IMR-90 (cell line): ENCODE measurements around the gene HMBS. TPM values are rescaled to one million over a fixed set of nuclear protein-coding genes. Genes with fewer than 3 reads are reported as not detected.
A peak's percentile ranks its signal among the peaks of the same experiment; 100 is the strongest.

Experiments used
- ATAC-seq: fragments of 200-7000 bp; cut with Tn5 transposase; 2 replicates; pipeline ENCODE4 v1.9.1; 2020; ENCODE audit warnings: low read depth, mild to moderate bottlenecking, moderate library complexity
- BruUV-seq: library from RNA; stranded (reverse); fragments of 400-500 nt; replicated peaks from 2 replicates; lab custom pipeline; 2021; lab: Mats Ljungman, UMichigan
- CTCF ChIA-PET: fragments of 300-600 bp; formaldehyde crosslinking; extraction: SDS; loops from one replicate; lab custom pipeline; 2021; ENCODE audit warnings: antibody characterized with exemption; lab: Yijun Ruan, JAX
- POLR2A ChIA-PET: fragments of 300-600 bp; sonication (Branson Sonifier 250); formaldehyde crosslinking; loops from one replicate; lab custom pipeline; 2022; ENCODE audit warnings: antibody characterized with exemption; ENCODE audit not compliant: unreplicated experiment; lab: Charles Lee
- DNase-seq: peaks from one replicate; pipeline ENCODE4 v3.0.0; 2013
- H2AFZ ChIP-seq: replicated peaks from 2 replicates; pipeline ENCODE3; 2013; ENCODE audit warnings: low read length, mild to moderate bottlenecking; ENCODE audit not compliant: poor library complexity
- H2AK5ac ChIP-seq: 2 replicates; pipeline ENCODE4 v1.6.1; 2013; ENCODE audit warnings: low read depth, low read length, inconsistent platforms
- H2AK9ac ChIP-seq: replicated peaks from 2 replicates; pipeline ENCODE3; 2013; ENCODE audit warnings: mild to moderate bottlenecking, low read depth, low read length, moderate library complexity; ENCODE audit not compliant: poor library complexity
- H2BK120ac ChIP-seq: 2 replicates; pipeline ENCODE4 v1.6.1; 2013; ENCODE audit warnings: low read depth, low read length, inconsistent platforms
- H2BK15ac ChIP-seq: 3 replicates; pipeline ENCODE4 v1.6.1; 2013; ENCODE audit warnings: low read depth, low read length, inconsistent platforms
- H2BK20ac ChIP-seq: 2 replicates; pipeline ENCODE4 v1.6.1; 2013; ENCODE audit warnings: low read depth, mild to moderate bottlenecking, inconsistent platforms, low read length, moderate library complexity
- H2BK5ac ChIP-seq: 2 replicates; pipeline ENCODE4 v1.6.1; 2013; ENCODE audit warnings: mild to moderate bottlenecking, low read depth, low read length, inconsistent platforms; ENCODE audit not compliant: poor library complexity, severe bottlenecking
- H3K14ac ChIP-seq: replicated peaks from 2 replicates; pipeline ENCODE4 v1.6.1; 2013; ENCODE audit warnings: low read depth, low read length, inconsistent platforms
- H3K18ac ChIP-seq: 2 replicates; pipeline ENCODE4 v1.6.1; 2013; ENCODE audit warnings: low read depth, low read length, control low read depth
- H3K23ac ChIP-seq: 2 replicates; pipeline ENCODE4 v1.6.1; 2013; ENCODE audit warnings: low read depth, low read length, inconsistent platforms
- H3K27ac ChIP-seq: 2 replicates; pipeline ENCODE4 v1.5.1; 2013; ENCODE audit warnings: mild to moderate bottlenecking, control low read depth, low read length; ENCODE audit not compliant: insufficient read depth
- H3K27me3 ChIP-seq: 2 replicates; pipeline ENCODE4 v1.6.1; 2013; ENCODE audit warnings: low read length; ENCODE audit not compliant: control insufficient read depth, insufficient read depth
- H3K36me3 ChIP-seq: 2 replicates; pipeline ENCODE4 v1.6.1; 2013; ENCODE audit warnings: low read length, mixed read lengths; ENCODE audit not compliant: control insufficient read depth, insufficient read depth
- H3K4ac ChIP-seq: 2 replicates; pipeline ENCODE4 v1.6.1; 2013; ENCODE audit warnings: low read depth, low read length, inconsistent platforms
- H3K4me1 ChIP-seq: 2 replicates; pipeline ENCODE4 v1.6.1; 2013; ENCODE audit warnings: low read length, mixed read lengths; ENCODE audit not compliant: control insufficient read depth, insufficient read depth
- H3K4me2 ChIP-seq: 2 replicates; pipeline ENCODE4 v1.6.1; 2013; ENCODE audit warnings: low read depth, mild to moderate bottlenecking, control low read depth, low read length, moderate library complexity
- H3K4me3 ChIP-seq: 2 replicates; pipeline ENCODE4 v1.5.1; 2013; ENCODE audit warnings: low read depth, mild to moderate bottlenecking, control low read depth, low read length, moderate library complexity; ENCODE audit not compliant: insufficient read depth
- H3K56ac ChIP-seq: 2 replicates; pipeline ENCODE4 v1.6.1; 2013; ENCODE audit warnings: low read length, inconsistent platforms; ENCODE audit not compliant: insufficient read depth; ENCODE audit errors: extremely low read depth
- H3K79me1 ChIP-seq, 2 experiments: 2 replicates each; pipeline ENCODE4 v1.6.1; 2013; ENCODE audit warnings: low read length in 2 of 2, inconsistent platforms in 1 of 2, low read depth in 1 of 2
- H3K9ac ChIP-seq: 2 replicates; pipeline ENCODE4 v1.6.1; 2013; ENCODE audit warnings: low read depth, low read length, control low read depth
- H3K9me1 ChIP-seq: 2 replicates; pipeline ENCODE4 v1.6.1; 2013; ENCODE audit warnings: low read length, inconsistent platforms; ENCODE audit not compliant: insufficient read depth
- H3K9me3 ChIP-seq: 2 replicates; pipeline ENCODE4 v1.6.1; 2013; ENCODE audit warnings: low read length; ENCODE audit not compliant: control insufficient read depth, insufficient read depth
- H4K20me1 ChIP-seq: 2 replicates; pipeline ENCODE4 v1.6.1; 2013; ENCODE audit warnings: low read length, inconsistent platforms; ENCODE audit not compliant: insufficient read depth
- H4K5ac ChIP-seq: 2 replicates; pipeline ENCODE4 v1.6.1; 2013; ENCODE audit warnings: mild to moderate bottlenecking, low read depth, low read length, control low read depth
- H4K8ac ChIP-seq, 2 experiments: 2 replicates each; pipeline ENCODE4 v1.6.1; 2013; ENCODE audit warnings: low read depth in 2 of 2, low read length in 2 of 2, control low read depth in 1 of 2, inconsistent platforms in 1 of 2
- H4K91ac ChIP-seq: 2 replicates; pipeline ENCODE4 v1.6.1; 2013; ENCODE audit warnings: low read depth, low read length, inconsistent platforms; ENCODE audit not compliant: insufficient read depth
- BHLHE40 ChIP-seq: fragments of 150-350 bp; IDR thresholded peaks from 2 replicates; pipeline ENCODE4 v1.6.1; 2016; ENCODE audit warnings: mild to moderate bottlenecking, low read depth, low read length
- CEBPB ChIP-seq: IDR thresholded peaks from 2 replicates; pipeline ENCODE4 v1.6.1; 2012; ENCODE audit warnings: low read depth, low read length, improper control_type of control experiment
- CTCF ChIP-seq: conservative IDR thresholded peaks from 2 replicates; pipeline ENCODE4 v1.5.1; 2012; ENCODE audit warnings: mild to moderate bottlenecking, low read depth, low read length, improper control_type of control experiment
- ELK1 ChIP-seq: fragments of 150-350 bp; IDR thresholded peaks from 2 replicates; pipeline ENCODE4 v1.6.1; 2016; ENCODE audit warnings: low read depth, mild to moderate bottlenecking, low read length, moderate library complexity, borderline replicate concordance
- FOS ChIP-seq: fragments of 150-350 bp; IDR thresholded peaks from 2 replicates; pipeline ENCODE4 v1.6.1; 2016; ENCODE audit warnings: low read depth, low read length
- MAFK ChIP-seq: IDR thresholded peaks from 2 replicates; pipeline ENCODE4 v1.6.1; 2012; ENCODE audit warnings: low read depth, low read length, improper control_type of control experiment
- MAZ ChIP-seq: IDR thresholded peaks from 2 replicates; pipeline ENCODE4 v1.6.1; 2012; ENCODE audit warnings: low read depth, mild to moderate bottlenecking, low read length, improper control_type of control experiment, moderate library complexity, borderline replicate concordance
- MXI1 ChIP-seq: IDR thresholded peaks from 2 replicates; pipeline ENCODE4 v1.6.1; 2012; ENCODE audit warnings: low read depth, mild to moderate bottlenecking, low read length, moderate library complexity, borderline replicate concordance
- NFE2L2 ChIP-seq: fragments of 150-350 bp; IDR thresholded peaks from 2 replicates; pipeline ENCODE4 v1.6.1; 2016; ENCODE audit warnings: low read depth, mild to moderate bottlenecking, low read length
- POLR2A ChIP-seq: IDR thresholded peaks from 2 replicates; pipeline ENCODE4 v1.6.1; 2012; ENCODE audit warnings: mild to moderate bottlenecking, low read depth, low read length
- RAD21 ChIP-seq: IDR thresholded peaks from 2 replicates; pipeline ENCODE4 v1.6.1; 2012; ENCODE audit warnings: low read length, improper control_type of control experiment
- RCOR1 ChIP-seq: IDR thresholded peaks from 2 replicates; pipeline ENCODE4 v1.6.1; 2012; ENCODE audit warnings: mild to moderate bottlenecking, low read length, improper control_type of control experiment; ENCODE audit not compliant: insufficient replicate concordance
- RFX5 ChIP-seq: IDR thresholded peaks from 2 replicates; pipeline ENCODE4 v1.8.0; 2012; ENCODE audit warnings: low read depth, mild to moderate bottlenecking, low read length, moderate library complexity
- SMC3 ChIP-seq: fragments of 150-350 bp; IDR thresholded peaks from 2 replicates; pipeline ENCODE4 v1.6.1; 2016; ENCODE audit warnings: low read depth, mild to moderate bottlenecking, antibody characterized with exemption, low read length, moderate library complexity
- WGBS, 2 experiments: methylation state at CpG; one replicate each; pipeline versions ENCODE4 v1.1.5 to v1.1.7; 2013; ENCODE audit warnings: missing lambda C conversion rate in 2 of 2; ENCODE audit not compliant: insufficient read length in 1 of 2; ENCODE audit errors: extremely low coverage in 2 of 2; 5-methylcytosine and 5-hydroxymethylcytosine counted together
- dilution Hi-C: fragments of 300-500 bp; cut with HindIII; formaldehyde crosslinking; loops from one replicate; pipeline ENCODE4 v1.14.3; 2018; ENCODE audit warnings: low sequenced_read_pairs; ENCODE audit not compliant: unreplicated experiment
- in situ Hi-C: fragments of 300-500 bp; cut with MboI; formaldehyde crosslinking; loops from 3 replicates; pipeline ENCODE4 v1.14.3; 2019; ENCODE audit warnings: low sequenced_read_pairs, inconsistent platforms, mixed read lengths
- intact Hi-C: fragments of 100-400 bp; cut with micrococcal nuclease; formaldehyde crosslinking; loops from 2 replicates; pipeline ENCODE4 v1.10.0; 2022
- polyA plus RNA-seq, 3 experiments: library from polyadenylated mRNA; depleted of rRNA; stranded (reverse); fragments of >200 nt; gene quantifications; 2 replicates each; pipeline ENCODE4 v1.2.3, GENCODE V29; 2012; ENCODE audit warnings: low replicate concordance in 1 of 3
- total RNA-seq: library from RNA; depleted of rRNA; stranded (reverse); fragments of >200 nt; gene quantifications from 2 replicates; pipeline ENCODE4 v1.2.3, GENCODE V29; 2012

HMBS gene
- total and polyA plus RNA-seq, 2 of the 4 experiments (the other 2 are of a cell fraction), result 17.9 to 59.5 TPM

- ChIA-PET POLR2A (no interaction called here), CTCF (no interaction called here)
- Histone ChIP-seq H4K8ac (no peak overlapping the region), H3K9me3 (no peaks in the 10 kb centered on the region), H2BK120ac (no peak overlapping the region), H4K20me1 (peaks cover 4% of the 10 kb centered on the region; the same call in 1 of the 2 replicates), H3K18ac (no peak overlapping the region), H4K5ac (no peak overlapping the region), H2BK15ac (no peak overlapping the region), H2BK20ac (no peak overlapping the region), H3K23ac (no peak overlapping the region), H3K4me3 (no peak overlapping the region), H3K9me1 (peaks cover 10% of the 10 kb centered on the region), H3K27me3 (no peaks in the 10 kb centered on the region), H2AK9ac (peak overlapping the region; percentile 18), H3K56ac (no peak overlapping the region), H3K9ac (no peak overlapping the region), H2AK5ac (no peak overlapping the region), H3K27ac (no peak overlapping the region), H3K4me2 (no peak overlapping the region), H3K4me1 (peaks cover 6% of the 10 kb centered on the region; the same call in 1 of the 2 replicates), H3K4ac (no peak overlapping the region), H2BK5ac (no peak overlapping the region), H3K79me1 (peaks cover 14 to 31% of the 10 kb centered on the region in 2 experiments; a peak in 3 of 4 replicates), H3K14ac (no peak overlapping the region), H3K36me3 (peaks cover 36% of the 10 kb centered on the region), H4K91ac (no peak overlapping the region), H2AFZ (no peak overlapping the region)
- BruUV-seq, result no TSS peak
- ATAC-seq (no peak), DNase-seq (no peak)
- dilution Hi-C loops (no loop called here), intact Hi-C loops (no loop called here), in situ Hi-C loops (no loop called here)
- TF ChIP-seq MXI1 (no peak), RFX5 (no peak), RAD21 (no peak), POLR2A (no peak), CTCF (no peak), ELK1 (no peak), BHLHE40 (no peak), CEBPB (no peak), MAFK (no peak), FOS (no peak), MAZ (no peak), NFE2L2 (no peak), RCOR1 (no peak), SMC3 (no peak)
- 67% methylated on average over 1 of the region's 12 CpGs; no CpG with 5 or more reads in 1 of the 2 experiments for WGBS, 2 experiments
Observed at GRCh38 chr11:119112314-119113020, 27.8 kb downstream of the HMBS start.
